Activated CD4-positive, alpha-beta T cell treated with anti-CD3 and anti-CD28 coated beads for 4 hours (primary cell): Measurements from ENCODE around the gene VWA3A.

Source experiments
- DNase-seq, 2 donors: peaks; one replicate each; pipeline ENCODE4 v3.0.0-alpha.2; 2020

The VWA3A gene

GRCh38 chr16:22206013-22206841 lies 113.9 kb downstream of the VWA3A start, which contains the start of gene EEF2K:
TSS of gene EEF2K (plus strand) at chr16:22206278. CDS start at chr16:22225730, 19,452 bp downstream.
- peak; percentile 77 to 78 for DNase-seq
